Erythroblast (primary cell): Measurements from ENCODE around the gene PPP2R2C.

Experiments
- DNase-seq, 2 experiments: peaks; one replicate each; lab custom pipeline; 2025; lab: John Stamatoyannopoulos, UW
- GATA1 ChIP-seq: IDR thresholded peaks from 2 replicates; pipeline ENCODE4 v1.6.1; 2011; ENCODE audit warnings: low read depth, mild to moderate bottlenecking, control low read depth, low read length, moderate library complexity
- POLR2A ChIP-seq: IDR thresholded peaks from 2 replicates; pipeline ENCODE4 v1.6.1; 2011; ENCODE audit warnings: mild to moderate bottlenecking, low read length

PPP2R2C gene

GRCh38 chr4:6454112-6454910 lies 18.1 kb downstream of the PPP2R2C start:
- TF ChIP-seq GATA1: no peak
- no peak for TF ChIP-seq POLR2A
- DNase-seq: no peak

- DNase-seq: no peak
- TF ChIP-seq POLR2A (no peak), GATA1 (no peak)
Measured at GRCh38 chr4:6453688-6453990, 18.8 kb downstream of the PPP2R2C start.

GRCh38 chr4:6452897-6453687 lies 19.3 kb downstream of the PPP2R2C start:
- DNase-seq: no peak
- TF ChIP-seq POLR2A (no peak), GATA1 (no peak)

- no peak for DNase-seq
- no peak for TF ChIP-seq POLR2A
- no peak for TF ChIP-seq GATA1
Measured at GRCh38 chr4:6452116-6452896, 20.1 kb downstream of the PPP2R2C start.

GRCh38 chr4:6451309-6451708 lies 21.1 kb downstream of the PPP2R2C start:
- DNase-seq: no peak
- TF ChIP-seq POLR2A (no peak), GATA1 (no peak)

GRCh38 chr4:6450709-6451108 lies 21.7 kb downstream of the PPP2R2C start:
- TF ChIP-seq GATA1 (no peak), POLR2A (no peak)
- DNase-seq: no peak

- no peak for TF ChIP-seq POLR2A
- no peak for TF ChIP-seq GATA1
- no peak for DNase-seq
Measured at GRCh38 chr4:6449746-6450369, 22.6 kb downstream of the PPP2R2C start.

GRCh38 chr4:6449335-6449734 lies 23.1 kb downstream of the PPP2R2C start:
- DNase-seq: no peak
- no peak for TF ChIP-seq POLR2A
- no peak for TF ChIP-seq GATA1

GRCh38 chr4:6448476-6449170 lies 23.8 kb downstream of the PPP2R2C start:
- TF ChIP-seq POLR2A (no peak), GATA1 (no peak)
- DNase-seq: no peak

- DNase-seq: no peak
- TF ChIP-seq POLR2A (no peak), GATA1 (no peak)
Measured at GRCh38 chr4:6447672-6448171, 24.7 kb downstream of the PPP2R2C start.

GRCh38 chr4:6446538-6447451 lies 25.6 kb downstream of the PPP2R2C start:
- TF ChIP-seq GATA1: no peak
- no peak for TF ChIP-seq POLR2A
- DNase-seq: no peak

GRCh38 chr4:6446130-6446482 lies 26.3 kb downstream of the PPP2R2C start:
- no peak for DNase-seq
- TF ChIP-seq POLR2A: no peak
- TF ChIP-seq GATA1: no peak
